Transverse colon (tissue), 3 donors: ENCODE measurements around the gene MYH15.

Experiments used
- EP300 ChIP-seq: sonication (generic); formaldehyde crosslinking; IDR thresholded peaks from one replicate; pipeline ENCODE4 v1.6.1; 2017; ENCODE audit warnings: antibody characterized with exemption, low read depth
- POLR2AphosphoS5 ChIP-seq, 3 donors: sonication (generic); formaldehyde crosslinking; IDR thresholded peaks; one replicate each; pipeline ENCODE4 v1.6.1; 2016; ENCODE audit warnings: antibody characterized with exemption in 3 of 3

GRCh38 chr3:108357042-108357441, 153.4 kb downstream of the MYH15 start:
- TF ChIP-seq EP300: no peak
- TF ChIP-seq POLR2AphosphoS5 (IDR thresholded peaks at IDR 0.05): no peak
